HepG2 (cell line): ENCODE measurements around the gene PRDM11. TPM values are rescaled to one million over a fixed set of nuclear protein-coding genes. Genes with fewer than 3 reads are reported as not detected.

Source experiments
- ASH2L ChIP-seq: fragments of 300-600, 200-600 bp; sonication (generic); IDR thresholded peaks from 2 replicates; pipeline ENCODE4 v1.7.0; 2017; ENCODE audit warnings: low read depth, mild to moderate bottlenecking, moderate library complexity, mixed read lengths, low read length; ENCODE audit not compliant: insufficient read length
- ATF7-NPFF ChIP-seq: sonication (generic); formaldehyde crosslinking; IDR thresholded peaks from 2 replicates; pipeline ENCODE4 v1.8.1; 2023; ENCODE audit warnings: mild to moderate bottlenecking, low read depth, missing genetic modification reagents, moderate library complexity
- ERF ChIP-seq: IDR thresholded peaks from 2 replicates; pipeline ENCODE4 v1.6.1; 2018; ENCODE audit warnings: missing biosample characterization, missing genetic modification reagents
- FOSL2 ChIP-seq: sonication (generic); formaldehyde crosslinking; IDR thresholded peaks from 2 replicates; pipeline ENCODE4 v1.4.0; 2020; ENCODE audit warnings: missing genetic modification reagents
- FUBP1 ChIP-seq: sonication (generic); formaldehyde crosslinking; IDR thresholded peaks from 2 replicates; pipeline ENCODE4 v1.5.1; 2020; ENCODE audit warnings: missing genetic modification reagents, mild to moderate bottlenecking, borderline replicate concordance
- KDM6A ChIP-seq: IDR thresholded peaks from 2 replicates; pipeline ENCODE4 v1.6.1; 2016; ENCODE audit warnings: low read depth
- KLF6 ChIP-seq: IDR thresholded peaks from 2 replicates; pipeline ENCODE4 v1.8.0; 2016; ENCODE audit warnings: missing biosample characterization, missing genetic modification reagents
- KLF9 ChIP-seq: IDR thresholded peaks from 2 replicates; pipeline ENCODE4 v1.6.1; 2016; ENCODE audit warnings: low read depth
- POLR2AphosphoS5 ChIP-seq: IDR thresholded peaks from 2 replicates; pipeline ENCODE4 v1.6.1; 2012; ENCODE audit warnings: low read depth, low read length
- PRPF4 ChIP-seq: fragments of 200-400 bp; formaldehyde crosslinking; IDR thresholded peaks from 2 replicates; pipeline ENCODE4 v1.6.1; 2016; ENCODE audit warnings: low read length, low read depth; ENCODE audit not compliant: poor library complexity, severe bottlenecking
- TCF12 ChIP-seq, 2 experiments: fragments of 450-650 bp in 1 of 2; sonication (generic) in 1 of 2; formaldehyde crosslinking in 1 of 2; IDR thresholded peaks; 2 replicates each; pipeline versions ENCODE4 v1.6.1 to v1.8.0; 2017 to 2022; ENCODE audit warnings: antibody characterized with exemption in 1 of 2, mild to moderate bottlenecking in 1 of 2, missing genetic modification reagents in 1 of 2, moderate library complexity in 1 of 2
- ZFP82 ChIP-seq: sonication (generic); formaldehyde crosslinking; IDR thresholded peaks from 2 replicates; pipeline ENCODE4 v1.5.1; 2020; ENCODE audit warnings: mild to moderate bottlenecking, missing genetic modification reagents, borderline replicate concordance
- ZNF3 ChIP-seq: IDR thresholded peaks from 2 replicates; pipeline ENCODE4 v1.7.0; 2017; ENCODE audit warnings: inconsistent platforms
- ZNF333 ChIP-seq: sonication (generic); formaldehyde crosslinking; IDR thresholded peaks from 2 replicates; pipeline ENCODE4 v1.4.0; 2020; ENCODE audit warnings: mild to moderate bottlenecking, missing genetic modification reagents, borderline replicate concordance
- ZNF550 ChIP-seq: sonication (generic); formaldehyde crosslinking; IDR thresholded peaks from 2 replicates; pipeline ENCODE4 v1.4.0; 2020; ENCODE audit warnings: mild to moderate bottlenecking, missing genetic modification reagents, borderline replicate concordance
- ZNF605 ChIP-seq: sonication (generic); formaldehyde crosslinking; IDR thresholded peaks from 2 replicates; pipeline ENCODE4 v1.8.0; 2022; ENCODE audit warnings: mild to moderate bottlenecking, missing genetic modification reagents
- polyA plus RNA-seq, 8 experiments: library from polyadenylated mRNA; depleted of rRNA in 3 of 8; stranded (reverse) in 7 of 8; unstranded in 1 of 8; fragments of >200 nt; fragmentation: Illumina TruSeq in 4 of 8; extraction: Trizol in 4 of 8; gene quantifications; 2 replicates each; pipeline versions ENCODE4 v1.2.1 to v1.2.3, GENCODE V29; 2011 to 2016; ENCODE audit warnings: low read depth in 4 of 8, missing spikeins in 1 of 8, mixed read lengths in 1 of 8; ENCODE audit not compliant: insufficient read depth in 1 of 8
- total RNA-seq, 5 experiments: library from RNA; depleted of rRNA; stranded (reverse); fragments of >200 nt; fragmentation: Illumina TruSeq; extraction: Trizol; gene quantifications; 2 replicates each; pipeline ENCODE4 v1.2.3, GENCODE V29; 2016; ENCODE audit warnings: low read depth in 1 of 5
- TF ChIP-seq, protein P1 (sequence below): sonication (generic); formaldehyde crosslinking; IDR thresholded peaks from 2 replicates; pipeline ENCODE4 v1.4.0; 2020; ENCODE audit warnings: missing genetic modification reagents
- TF ChIP-seq, protein P2 (sequence below): sonication (generic); formaldehyde crosslinking; IDR thresholded peaks from 2 replicates; pipeline ENCODE4 v1.9.0; 2022; ENCODE audit warnings: missing genetic modification reagents, mild to moderate bottlenecking, borderline replicate concordance
- TF ChIP-seq, protein P3 (sequence below): sonication (generic); formaldehyde crosslinking; IDR thresholded peaks from 2 replicates; pipeline ENCODE4 v1.5.0; 2020; ENCODE audit warnings: mild to moderate bottlenecking, missing genetic modification reagents, borderline replicate concordance

PRDM11 gene
- total and polyA plus RNA-seq, 2 of the 13 experiments (the other 11 are each of a cell fraction or from before 2014, with no cell fraction given) = 3.4 to 4.7 TPM

- TF ChIP-seq, protein P1, sequence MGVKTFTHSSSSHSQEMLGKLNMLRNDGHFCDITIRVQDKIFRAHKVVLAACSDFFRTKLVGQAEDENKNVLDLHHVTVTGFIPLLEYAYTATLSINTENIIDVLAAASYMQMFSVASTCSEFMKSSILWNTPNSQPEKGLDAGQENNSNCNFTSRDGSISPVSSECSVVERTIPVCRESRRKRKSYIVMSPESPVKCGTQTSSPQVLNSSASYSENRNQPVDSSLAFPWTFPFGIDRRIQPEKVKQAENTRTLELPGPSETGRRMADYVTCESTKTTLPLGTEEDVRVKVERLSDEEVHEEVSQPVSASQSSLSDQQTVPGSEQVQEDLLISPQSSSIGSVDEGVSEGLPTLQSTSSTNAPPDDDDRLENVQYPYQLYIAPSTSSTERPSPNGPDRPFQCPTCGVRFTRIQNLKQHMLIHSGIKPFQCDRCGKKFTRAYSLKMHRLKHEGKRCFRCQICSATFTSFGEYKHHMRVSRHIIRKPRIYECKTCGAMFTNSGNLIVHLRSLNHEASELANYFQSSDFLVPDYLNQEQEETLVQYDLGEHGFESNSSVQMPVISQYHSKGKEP (CRISPR knock-in tag) = no peak
- TF ChIP-seq ZNF333 (CRISPR knock-in tag) (peak; percentile 46; the same call in 1 of the 2 replicates), KLF6 (CRISPR knock-in tag) (peak; percentile 69; the same call in 1 of the 2 replicates), ZNF605 (CRISPR knock-in tag) (0 out of 2 replicates have a peak, but pooled peaks have one; percentile 39), FOSL2 (CRISPR knock-in tag) (0 out of 2 replicates have a peak, but pooled peaks have one; percentile 39), KLF9 (CRISPR knock-in tag) (no peak), ZNF550 (CRISPR knock-in tag) (no peak), ZNF3 (CRISPR knock-in tag) (no peak), PRPF4 (no peak), FUBP1 (CRISPR knock-in tag) (no peak), ZFP82 (CRISPR knock-in tag) (no peak), ERF (CRISPR knock-in tag) (peak; percentile 36; the same call in 1 of the 2 replicates), ATF7-NPFF (CRISPR knock-in tag) (peak; percentile 78), KDM6A (CRISPR knock-in tag) (no peak), POLR2AphosphoS5 (peak; percentile 68), ASH2L (peak; percentile 54), TCF12 (IDR thresholded peaks at IDR 0.05) (no peak), TCF12 (CRISPR knock-in tag; IDR thresholded peaks at IDR 0.05) (no peak)
- TF ChIP-seq, protein P2, sequence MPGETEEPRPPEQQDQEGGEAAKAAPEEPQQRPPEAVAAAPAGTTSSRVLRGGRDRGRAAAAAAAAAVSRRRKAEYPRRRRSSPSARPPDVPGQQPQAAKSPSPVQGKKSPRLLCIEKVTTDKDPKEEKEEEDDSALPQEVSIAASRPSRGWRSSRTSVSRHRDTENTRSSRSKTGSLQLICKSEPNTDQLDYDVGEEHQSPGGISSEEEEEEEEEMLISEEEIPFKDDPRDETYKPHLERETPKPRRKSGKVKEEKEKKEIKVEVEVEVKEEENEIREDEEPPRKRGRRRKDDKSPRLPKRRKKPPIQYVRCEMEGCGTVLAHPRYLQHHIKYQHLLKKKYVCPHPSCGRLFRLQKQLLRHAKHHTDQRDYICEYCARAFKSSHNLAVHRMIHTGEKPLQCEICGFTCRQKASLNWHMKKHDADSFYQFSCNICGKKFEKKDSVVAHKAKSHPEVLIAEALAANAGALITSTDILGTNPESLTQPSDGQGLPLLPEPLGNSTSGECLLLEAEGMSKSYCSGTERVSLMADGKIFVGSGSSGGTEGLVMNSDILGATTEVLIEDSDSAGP (CRISPR knock-in tag) = 0 out of 2 replicates have a peak, but pooled peaks have one; percentile 56
- TF ChIP-seq, protein P3, sequence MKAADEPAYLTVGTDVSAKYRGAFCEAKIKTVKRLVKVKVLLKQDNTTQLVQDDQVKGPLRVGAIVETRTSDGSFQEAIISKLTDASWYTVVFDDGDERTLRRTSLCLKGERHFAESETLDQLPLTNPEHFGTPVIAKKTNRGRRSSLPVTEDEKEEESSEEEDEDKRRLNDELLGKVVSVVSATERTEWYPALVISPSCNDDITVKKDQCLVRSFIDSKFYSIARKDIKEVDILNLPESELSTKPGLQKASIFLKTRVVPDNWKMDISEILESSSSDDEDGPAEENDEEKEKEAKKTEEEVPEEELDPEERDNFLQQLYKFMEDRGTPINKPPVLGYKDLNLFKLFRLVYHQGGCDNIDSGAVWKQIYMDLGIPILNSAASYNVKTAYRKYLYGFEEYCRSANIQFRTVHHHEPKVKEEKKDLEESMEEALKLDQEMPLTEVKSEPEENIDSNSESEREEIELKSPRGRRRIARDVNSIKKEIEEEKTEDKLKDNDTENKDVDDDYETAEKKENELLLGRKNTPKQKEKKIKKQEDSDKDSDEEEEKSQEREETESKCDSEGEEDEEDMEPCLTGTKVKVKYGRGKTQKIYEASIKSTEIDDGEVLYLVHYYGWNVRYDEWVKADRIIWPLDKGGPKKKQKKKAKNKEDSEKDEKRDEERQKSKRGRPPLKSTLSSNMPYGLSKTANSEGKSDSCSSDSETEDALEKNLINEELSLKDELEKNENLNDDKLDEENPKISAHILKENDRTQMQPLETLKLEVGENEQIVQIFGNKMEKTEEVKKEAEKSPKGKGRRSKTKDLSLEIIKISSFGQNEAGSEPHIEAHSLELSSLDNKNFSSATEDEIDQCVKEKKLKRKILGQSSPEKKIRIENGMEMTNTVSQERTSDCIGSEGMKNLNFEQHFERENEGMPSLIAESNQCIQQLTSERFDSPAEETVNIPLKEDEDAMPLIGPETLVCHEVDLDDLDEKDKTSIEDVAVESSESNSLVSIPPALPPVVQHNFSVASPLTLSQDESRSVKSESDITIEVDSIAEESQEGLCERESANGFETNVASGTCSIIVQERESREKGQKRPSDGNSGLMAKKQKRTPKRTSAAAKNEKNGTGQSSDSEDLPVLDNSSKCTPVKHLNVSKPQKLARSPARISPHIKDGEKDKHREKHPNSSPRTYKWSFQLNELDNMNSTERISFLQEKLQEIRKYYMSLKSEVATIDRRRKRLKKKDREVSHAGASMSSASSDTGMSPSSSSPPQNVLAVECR (CRISPR knock-in tag) = peak; percentile 50; the same call in 1 of the 2 replicates
These were observed 734 bp downstream of the PRDM11 start (continued) for GRCh38 chr11:45147017-45147728.
